RWPE1 (cell line): ENCODE measurements around the gene PLCH1.
"Not testable (repeated sequence)": the region's sequence is repeated elsewhere in the genome, so short reads cannot be mapped to it uniquely, and the experiment has no call there.

Experiments used
- CTCF ChIA-PET: fragments of 350-600 bp; sonication (Branson Sonifier 250); formaldehyde crosslinking; extraction: SDS; loops from one replicate; lab custom pipeline; 2021; lab: Yijun Ruan, JAX
- POLR2A ChIA-PET: fragments of 400-600 bp; formaldehyde crosslinking; extraction: SDS; loops from one replicate; lab custom pipeline; 2020; ENCODE audit warnings: antibody characterized with exemption; ENCODE audit not compliant: low non-redundant PET; lab: Yijun Ruan, JAX
- DNase-seq: peaks from one replicate; pipeline ENCODE4 v3.0.0; 2012; ENCODE audit warnings: low spot score
- H3K27ac ChIP-seq: fragments of 450-650 bp; 2 replicates; pipeline ENCODE4 v1.5.1; 2017
- TF ChIP-seq, protein P1 (sequence below): fragments of 450-650 bp; conservative IDR thresholded peaks from 2 replicates; pipeline ENCODE4 v1.5.1; 2017; ENCODE audit warnings: low read depth, mild to moderate bottlenecking

PLCH1 gene

DNA sequence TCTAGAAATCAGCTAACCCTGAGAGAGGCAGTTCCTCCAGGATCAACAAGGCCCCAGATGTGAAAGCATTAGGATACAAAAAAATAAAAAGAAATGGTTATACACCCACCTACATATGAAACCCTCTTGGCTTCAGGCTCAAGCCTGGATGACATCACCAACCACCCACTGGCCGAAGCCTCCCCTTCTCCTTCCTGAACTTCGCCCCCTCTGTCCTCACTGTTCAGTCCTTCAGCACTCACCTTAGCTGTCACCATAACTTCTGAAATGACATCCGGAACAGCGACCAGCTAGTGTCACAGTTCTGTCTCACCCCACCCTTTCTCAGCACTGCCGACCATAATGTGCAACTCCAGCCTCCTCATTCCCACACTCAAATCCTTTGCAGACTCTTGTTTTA is 98.7 kb downstream of the PLCH1 start:
- no peak overlapping the region for H3K27ac ChIP-seq
- ChIA-PET CTCF (no interaction called here), POLR2A (no interaction called here)
- TF ChIP-seq, protein P1, sequence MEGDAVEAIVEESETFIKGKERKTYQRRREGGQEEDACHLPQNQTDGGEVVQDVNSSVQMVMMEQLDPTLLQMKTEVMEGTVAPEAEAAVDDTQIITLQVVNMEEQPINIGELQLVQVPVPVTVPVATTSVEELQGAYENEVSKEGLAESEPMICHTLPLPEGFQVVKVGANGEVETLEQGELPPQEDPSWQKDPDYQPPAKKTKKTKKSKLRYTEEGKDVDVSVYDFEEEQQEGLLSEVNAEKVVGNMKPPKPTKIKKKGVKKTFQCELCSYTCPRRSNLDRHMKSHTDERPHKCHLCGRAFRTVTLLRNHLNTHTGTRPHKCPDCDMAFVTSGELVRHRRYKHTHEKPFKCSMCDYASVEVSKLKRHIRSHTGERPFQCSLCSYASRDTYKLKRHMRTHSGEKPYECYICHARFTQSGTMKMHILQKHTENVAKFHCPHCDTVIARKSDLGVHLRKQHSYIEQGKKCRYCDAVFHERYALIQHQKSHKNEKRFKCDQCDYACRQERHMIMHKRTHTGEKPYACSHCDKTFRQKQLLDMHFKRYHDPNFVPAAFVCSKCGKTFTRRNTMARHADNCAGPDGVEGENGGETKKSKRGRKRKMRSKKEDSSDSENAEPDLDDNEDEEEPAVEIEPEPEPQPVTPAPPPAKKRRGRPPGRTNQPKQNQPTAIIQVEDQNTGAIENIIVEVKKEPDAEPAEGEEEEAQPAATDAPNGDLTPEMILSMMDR, result no peak
- no peak for DNase-seq

DNA sequence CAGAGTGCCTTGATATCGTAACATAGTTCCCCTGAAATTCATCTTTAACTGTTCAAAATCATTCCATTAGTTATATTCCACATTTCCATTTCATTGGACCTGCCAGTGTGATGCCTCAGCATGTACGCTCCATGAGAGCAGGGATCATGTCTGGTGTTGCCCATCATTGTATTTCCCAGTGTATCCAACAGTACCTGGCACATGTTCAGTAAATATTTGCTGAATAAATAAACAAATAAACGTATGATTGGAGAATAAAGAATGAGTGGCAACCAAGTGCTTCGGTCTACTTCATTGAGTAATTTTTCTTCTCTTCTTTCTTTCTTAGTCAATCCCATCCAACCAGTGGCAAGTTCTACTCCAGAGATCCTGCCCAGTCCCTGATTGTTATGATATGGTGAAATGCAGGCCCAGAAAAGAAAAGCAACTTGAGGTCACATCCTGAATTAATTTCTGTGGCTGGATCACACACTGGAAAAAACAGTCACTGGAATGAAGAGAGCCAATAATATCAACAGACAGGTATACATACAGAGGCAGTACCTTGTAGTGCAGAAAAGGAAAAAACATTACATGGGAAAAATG is 101.2 kb downstream of the PLCH1 start:
- no peak for DNase-seq
- TF ChIP-seq, protein P1, result no peak
- ChIA-PET POLR2A (no interaction called here), CTCF (no interaction called here)
- no peak overlapping the region for H3K27ac ChIP-seq

DNA sequence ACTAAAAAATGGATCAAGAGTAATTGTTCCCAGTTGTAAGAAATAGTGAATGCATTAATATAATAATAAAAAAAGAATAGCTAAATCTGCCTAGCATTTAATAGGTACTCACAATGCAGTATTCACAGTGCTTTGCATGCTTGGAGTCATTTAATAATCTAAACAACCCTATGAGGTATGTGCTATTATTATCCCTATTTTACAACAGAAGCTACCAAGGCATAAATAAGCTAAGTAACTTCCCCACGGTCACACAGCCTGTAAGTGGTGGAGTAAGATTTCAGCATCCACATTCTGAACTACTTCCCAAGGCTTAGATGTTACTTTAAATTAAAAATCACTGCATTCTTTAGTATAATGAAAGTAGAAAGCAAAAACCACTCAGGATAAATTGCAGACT is 102.9 kb downstream of the PLCH1 start:
- no peak overlapping the region for H3K27ac ChIP-seq
- ChIA-PET POLR2A (no interaction called here), CTCF (interaction anchor here (0.7 kb wide), 1 partner anchor 378 kb away, joined by 3 read pairs; no protein-coding TSS in a partner anchor)
- DNase-seq, result no peak
- TF ChIP-seq, protein P1, result no peak

DNA sequence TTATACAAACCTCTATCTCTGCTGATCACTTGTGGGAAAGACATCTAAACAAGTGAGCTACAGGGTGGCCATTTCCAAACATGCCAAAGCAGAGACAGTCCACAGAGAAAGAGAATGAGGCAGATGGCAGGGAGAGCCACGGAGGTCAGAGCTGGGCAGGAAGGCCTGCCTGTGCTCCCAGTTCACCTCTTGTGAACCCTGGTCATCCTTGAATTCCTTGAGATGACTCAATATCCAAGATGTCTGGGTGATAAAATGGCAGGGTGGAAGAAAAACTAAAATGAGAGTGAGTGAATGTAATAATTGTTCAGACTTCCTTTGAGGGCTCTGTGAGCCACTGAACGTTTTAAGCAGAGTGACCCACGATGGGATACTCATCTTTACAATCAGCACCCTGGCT is 104.8 kb downstream of the PLCH1 start:
- TF ChIP-seq, protein P1, result no peak
- H3K27ac ChIP-seq, result no peak overlapping the region
- CTCF ChIA-PET, result no interaction called here
- POLR2A ChIA-PET, result no interaction called here
- no peak for DNase-seq

DNA sequence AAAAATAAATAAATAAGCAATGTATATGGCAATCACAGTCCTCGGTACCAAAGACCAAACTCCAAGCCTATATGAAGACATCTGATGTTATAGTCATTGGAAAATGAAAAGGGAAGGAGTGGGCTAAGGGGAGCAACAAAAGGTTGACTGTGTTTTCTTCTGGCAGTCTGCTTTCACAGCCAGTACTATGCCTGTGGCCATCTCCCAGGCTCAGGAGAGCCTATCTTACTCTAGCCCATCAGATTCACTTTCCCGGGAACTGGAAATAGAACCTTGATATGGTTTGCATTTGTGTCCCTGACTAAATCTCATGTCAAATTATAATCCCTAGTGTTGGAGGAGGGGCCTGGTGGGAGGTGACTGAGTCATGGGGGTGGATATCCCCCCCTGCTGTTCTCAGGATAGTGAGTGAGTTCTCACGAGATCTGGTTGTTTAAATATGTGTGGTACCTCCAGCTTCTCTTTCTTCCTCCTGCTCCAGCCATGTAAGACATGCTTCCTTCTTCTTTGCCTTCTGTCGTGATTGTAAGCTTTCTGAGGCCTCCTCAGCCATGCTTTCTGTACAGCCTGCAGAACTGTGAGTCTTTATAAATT is 105.3 kb downstream of the PLCH1 start:
- TF ChIP-seq, protein P1, result no peak
- no peak for DNase-seq
- H3K27ac ChIP-seq, result no peak overlapping the region
- ChIA-PET CTCF (no interaction called here), POLR2A (no interaction called here)

DNA sequence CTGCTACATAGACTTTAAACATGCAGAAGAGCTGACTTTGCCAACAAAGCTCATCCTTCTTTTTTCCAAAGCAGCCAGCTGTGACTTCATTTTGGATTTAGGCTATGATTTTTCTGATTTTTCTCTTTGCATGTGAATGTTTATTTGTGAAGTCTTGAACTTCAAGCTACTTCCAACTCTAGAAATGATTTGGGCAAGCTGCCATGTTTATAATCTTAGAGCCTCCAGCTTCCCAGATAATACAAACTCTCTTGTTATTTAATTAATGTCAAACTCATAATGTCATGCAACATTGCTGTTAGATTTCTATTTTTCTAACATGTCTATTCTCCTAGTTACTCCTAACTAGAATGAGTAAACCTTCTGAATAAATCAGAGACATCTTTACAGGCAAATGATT is 106.4 kb downstream of the PLCH1 start:
- CTCF ChIA-PET, result interaction anchor here (0.7 kb wide), 1 partner anchor 1969 kb away, joined by 4 read pairs; no protein-coding TSS in a partner anchor
- DNase-seq, POLR2A ChIA-PET, H3K27ac ChIP-seq: not testable (repeated sequence)

DNA sequence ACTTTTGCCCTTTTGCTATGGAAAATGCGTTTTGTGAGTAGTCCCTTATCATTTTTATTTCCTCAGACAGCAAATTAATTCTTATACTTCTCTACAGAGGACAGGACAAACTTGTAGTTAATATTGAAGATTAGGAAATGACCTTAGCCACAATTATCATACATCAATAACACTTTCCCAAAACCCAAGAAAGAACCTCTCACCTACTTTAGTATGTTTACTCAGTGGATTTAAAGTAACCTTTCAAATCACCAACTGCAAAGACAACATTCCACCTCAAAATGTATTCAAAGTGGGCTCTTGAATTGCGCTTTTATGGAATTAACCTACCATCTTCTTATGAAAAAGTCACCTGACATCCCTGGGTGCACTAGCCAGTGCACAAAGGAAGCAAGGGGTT is 107.3 kb downstream of the PLCH1 start:
- TF ChIP-seq, protein P1, result no peak
- no peak overlapping the region for H3K27ac ChIP-seq
- ChIA-PET POLR2A (no interaction called here), CTCF (no interaction called here)
- no peak for DNase-seq
